ENCODE results near the gene ITPR1.

ITPR1 gene

DNA sequence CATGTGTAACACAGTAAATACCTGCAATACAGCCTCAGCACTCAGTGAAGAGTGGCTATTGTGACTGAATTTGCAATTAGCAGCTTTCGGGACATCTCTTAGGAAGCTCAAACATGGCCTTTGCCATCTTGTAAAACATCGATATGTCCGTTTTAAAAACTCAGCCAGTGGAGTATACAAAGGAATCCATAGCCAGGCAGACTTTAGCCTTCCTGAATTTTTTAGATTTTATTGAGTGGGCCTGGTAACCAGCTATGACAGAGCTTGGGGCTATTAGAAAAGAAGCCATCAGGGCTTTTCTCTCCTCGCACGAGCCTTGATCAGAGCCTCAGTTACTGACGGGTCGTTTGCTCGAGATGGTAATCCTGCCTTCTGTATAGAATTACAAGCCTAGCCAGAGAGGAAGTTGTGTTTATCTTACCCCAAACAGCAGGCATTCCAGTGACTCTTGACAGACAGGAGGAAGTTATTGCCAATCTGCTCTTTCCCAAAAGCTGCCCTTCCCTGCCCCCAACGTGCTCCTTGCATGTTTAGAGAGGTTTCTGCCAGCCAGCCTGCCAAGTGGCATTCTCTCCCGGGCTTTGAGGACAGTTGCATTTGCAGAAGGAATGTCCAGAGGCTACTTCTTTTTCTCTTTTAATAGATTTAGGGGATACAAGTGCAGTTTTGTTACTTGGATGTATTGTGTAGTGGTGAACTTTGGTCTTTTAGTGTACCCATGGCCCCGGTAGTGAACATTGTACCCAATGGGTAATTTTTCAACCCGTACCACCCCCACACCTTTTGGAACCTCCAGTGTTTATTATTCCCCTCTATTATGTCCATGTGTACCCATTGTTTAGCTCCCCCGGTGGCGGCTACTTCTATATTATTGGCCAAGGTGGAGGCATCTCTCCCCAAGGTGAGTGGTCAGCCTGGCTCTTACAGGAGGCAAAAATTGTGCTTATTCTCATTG lies 40.6 kb downstream of the ITPR1 start:
- DNase-seq (ENCODE audit: low spot score) = no peak

DNA sequence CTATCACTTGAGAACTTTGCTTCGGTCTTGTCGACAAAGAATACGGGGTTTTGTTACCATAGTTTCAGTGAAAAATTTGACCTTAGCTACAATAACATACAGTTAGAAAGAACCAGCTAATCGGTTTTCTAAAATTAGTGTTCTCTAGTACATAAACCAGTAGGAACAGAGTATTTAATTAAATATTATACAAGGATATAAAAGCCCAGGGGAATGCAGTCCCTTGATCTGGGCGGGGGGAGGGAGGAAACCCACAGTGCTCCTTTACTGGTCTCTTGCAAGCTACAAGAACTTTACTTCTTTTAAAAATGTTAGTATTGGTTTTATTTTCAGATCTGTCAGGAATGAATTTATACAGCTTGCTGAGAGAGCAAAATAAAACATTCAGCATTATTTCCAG lies 41.8 kb downstream of the ITPR1 start:
- DNase-seq (ENCODE audit: low spot score) = no peak

DNA sequence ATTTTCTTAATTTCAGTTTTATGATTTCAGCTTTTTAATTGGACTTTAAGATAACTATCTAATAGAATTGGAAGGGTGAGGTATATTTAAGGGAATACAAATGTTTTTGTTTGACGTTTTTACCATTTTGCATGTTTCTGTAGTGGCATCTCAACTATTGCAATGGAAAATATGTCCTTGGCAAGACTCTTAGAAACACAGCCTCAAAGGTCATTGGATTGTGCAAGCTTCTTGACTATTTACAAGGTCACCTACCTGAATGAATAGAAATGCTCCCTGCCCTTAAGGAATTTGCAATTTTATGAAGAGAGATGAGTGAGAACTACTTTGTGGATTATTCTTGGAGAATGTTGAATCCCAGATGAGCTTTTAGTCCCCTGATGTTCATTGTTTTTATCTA lies 43.1 kb downstream of the ITPR1 start:
- no peak for DNase-seq (ENCODE audit: low spot score)

DNA sequence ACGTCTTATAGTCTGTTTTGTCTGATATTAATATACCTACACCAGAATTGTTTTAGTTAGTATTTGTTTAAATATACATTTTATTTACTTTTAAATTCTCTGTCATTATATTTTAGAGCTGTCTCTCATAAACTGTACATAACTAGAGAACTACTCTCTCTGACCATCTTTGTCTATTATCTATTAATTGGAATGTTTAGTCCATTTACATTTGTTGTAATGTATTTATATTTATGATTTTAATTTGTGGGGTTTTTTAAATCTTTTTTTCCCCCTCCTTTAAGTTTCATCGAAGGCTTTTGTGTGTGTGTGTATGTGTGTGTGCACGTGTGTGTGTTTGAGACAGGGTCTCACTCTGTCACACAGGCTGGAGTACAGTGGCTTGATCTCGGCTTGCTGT lies 47.1 kb downstream of the ITPR1 start:
- no peak for DNase-seq (ENCODE audit: low spot score)

DNA sequence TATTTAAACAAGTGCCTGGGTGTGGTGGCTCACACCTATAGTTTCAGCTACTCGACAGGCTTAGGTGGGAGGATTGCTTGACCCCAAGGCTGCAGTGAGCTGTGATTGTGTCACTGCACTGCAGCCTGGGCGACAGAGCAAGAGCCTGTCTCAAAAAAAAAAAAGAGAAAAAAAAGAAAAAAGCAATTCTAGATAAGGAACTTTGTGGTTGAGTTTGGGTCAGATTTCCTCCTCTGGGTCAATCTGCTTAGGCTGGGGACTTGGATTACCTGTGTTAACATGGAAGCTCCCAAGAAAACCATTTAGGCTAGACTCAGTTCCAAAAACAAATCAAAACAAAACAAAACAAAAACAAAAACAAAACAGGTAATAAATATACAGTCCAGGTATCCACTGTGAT lies 50.0 kb downstream of the ITPR1 start:
- no peak for DNase-seq (ENCODE audit: low spot score)

DNA sequence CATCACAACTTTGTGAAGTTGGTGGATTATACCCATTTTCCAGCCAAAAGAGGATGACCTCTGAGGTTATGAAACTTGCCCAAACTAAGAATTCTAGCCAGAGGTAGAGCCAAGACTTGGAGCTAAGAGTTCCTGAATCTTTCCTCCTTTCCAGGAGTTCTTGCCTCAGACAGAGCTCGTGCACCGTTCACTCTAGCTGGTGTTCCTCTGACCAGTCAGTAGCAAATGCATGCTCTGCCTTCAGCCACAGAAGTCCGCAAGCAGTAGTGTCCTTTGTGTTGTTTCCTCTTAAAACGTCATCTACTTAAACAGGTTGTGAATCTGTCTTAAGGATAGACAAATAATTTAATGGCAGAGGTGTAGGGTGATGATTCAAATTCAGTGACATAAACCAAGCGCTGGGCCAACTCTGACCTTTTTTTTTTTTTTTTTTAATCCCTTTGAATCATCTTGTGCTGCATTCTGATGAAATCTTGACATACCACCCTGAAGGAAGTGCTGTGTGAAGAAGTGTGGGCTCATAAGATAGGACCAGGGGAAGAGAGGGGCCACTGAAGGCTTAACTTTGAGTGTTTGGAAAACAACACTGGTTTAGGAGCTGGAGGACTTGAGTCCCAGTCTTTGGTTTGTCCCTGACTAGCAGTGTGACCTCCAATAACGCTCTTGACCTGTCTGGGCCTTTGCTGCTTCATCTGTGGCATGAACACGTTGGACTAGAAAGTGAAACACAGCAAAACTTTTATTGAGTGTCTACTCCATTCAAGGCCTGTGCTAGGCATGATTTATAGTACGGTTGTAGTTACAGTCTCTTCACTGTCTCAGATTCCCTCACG lies 53.4 kb downstream of the ITPR1 start:
- no peak for DNase-seq (ENCODE audit: low spot score)

DNA sequence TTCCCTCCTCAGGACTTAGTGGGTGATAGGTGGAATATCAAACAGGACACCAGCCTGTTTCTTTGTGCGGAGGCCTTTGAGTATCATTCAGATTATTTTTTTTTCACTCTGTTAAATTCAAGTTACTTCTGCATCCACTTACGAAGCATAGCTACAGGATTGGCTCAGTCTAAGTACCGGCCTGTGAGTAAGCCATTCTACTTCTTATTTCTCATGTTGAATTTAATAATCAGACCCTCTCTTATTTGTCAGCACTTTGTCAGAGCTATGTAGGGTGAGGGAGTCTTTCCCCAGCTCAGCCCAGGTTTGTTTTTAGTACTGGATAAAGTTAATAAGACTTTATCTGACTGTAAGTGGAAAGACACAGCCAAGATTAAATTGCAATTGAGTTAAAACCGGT lies 54.7 kb downstream of the ITPR1 start:
- no peak for DNase-seq (ENCODE audit: low spot score)

DNA sequence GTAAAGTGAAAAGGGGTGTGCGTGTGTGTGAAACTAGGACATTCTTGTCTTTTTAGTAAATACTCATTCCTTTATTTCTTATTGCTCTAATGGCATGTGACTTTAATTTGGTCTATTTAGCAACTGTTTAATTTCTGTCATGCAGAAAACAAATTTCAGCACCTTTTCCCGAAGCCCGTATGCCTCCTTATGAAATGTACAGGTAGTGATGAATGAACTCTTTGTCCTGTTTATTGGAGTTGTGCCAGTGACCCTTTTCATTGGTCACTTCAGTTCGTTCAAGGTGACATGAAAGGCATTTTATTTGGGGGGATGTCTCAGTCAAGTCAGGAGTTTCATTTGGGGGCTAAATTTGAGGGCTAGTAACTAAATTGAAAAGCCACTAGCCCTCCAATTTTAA lies 55.2 kb downstream of the ITPR1 start:
- no peak for DNase-seq (ENCODE audit: low spot score)

DNA sequence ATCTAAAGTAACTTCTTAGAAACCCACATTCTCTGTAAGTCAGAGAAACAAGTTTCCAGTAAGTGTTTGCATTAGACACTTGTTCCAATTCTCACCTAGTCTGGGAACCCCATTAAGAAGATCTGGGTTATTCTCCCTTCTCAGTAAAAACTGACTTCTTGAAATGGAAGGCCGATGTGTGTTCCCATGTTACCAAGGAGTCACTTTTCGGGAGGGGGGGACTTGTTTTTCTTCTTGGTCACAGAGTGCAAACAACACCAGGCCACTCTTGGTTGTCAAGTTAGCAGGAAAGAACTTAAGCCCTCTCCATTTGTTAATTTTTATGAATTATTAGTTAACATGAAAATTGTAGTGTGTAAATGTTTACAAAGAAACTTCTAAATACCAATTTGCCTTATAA lies 55.6 kb downstream of the ITPR1 start:
- DNase-seq (ENCODE audit: low spot score) = no peak

DNA sequence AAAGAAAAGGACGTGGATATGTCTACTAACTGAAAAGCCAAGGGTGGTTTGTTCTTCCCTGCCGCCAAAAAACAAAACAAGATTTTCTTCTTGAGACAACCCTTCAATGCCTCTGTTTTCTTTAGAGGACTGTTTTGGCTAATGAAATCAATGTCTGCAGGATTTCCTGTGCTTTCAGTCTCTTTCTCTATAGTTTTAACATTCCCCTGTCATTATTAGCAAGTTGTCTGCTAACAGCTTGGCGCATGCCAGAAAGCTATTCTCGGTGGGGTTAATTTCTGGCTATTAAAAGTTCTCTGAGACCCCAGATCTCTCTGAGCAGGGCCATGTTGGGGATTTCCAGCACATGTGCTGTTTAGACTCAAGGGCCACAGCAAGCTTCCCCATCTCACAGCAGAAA lies 56.7 kb downstream of the ITPR1 start:
- no peak for DNase-seq (ENCODE audit: low spot score)

DNA sequence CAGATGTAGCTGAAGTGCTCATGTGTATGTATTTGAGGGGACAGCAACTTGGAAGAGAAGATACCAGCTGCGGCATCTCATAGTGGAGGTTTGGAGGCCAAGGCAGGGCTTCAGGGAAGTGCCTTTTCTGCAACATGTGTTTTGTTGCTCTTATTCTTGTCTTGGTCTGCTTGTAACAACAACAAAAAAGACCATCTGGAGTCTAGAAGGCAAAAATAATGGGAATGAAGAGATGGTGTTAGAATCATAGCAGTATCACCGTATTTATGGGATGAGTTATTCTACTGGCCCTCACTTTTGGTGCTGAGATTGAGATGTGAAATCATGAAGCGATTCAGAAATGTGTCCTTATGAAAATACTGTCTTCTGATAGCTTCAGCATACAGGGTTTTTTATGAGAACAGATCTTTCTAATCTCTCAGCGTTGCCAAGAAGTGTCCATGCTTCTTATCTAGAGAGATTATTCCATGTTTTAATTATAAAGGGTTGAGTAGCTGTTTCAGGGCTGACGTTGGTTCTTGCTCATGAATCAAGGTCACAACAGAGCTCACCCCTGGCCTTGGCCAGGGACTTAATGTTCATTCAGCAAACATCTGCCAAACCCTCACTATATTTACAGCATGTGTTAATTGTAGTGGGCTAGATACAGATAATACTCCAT lies 58.0 kb downstream of the ITPR1 start:
- DNase-seq (ENCODE audit: low spot score) = no peak

DNA sequence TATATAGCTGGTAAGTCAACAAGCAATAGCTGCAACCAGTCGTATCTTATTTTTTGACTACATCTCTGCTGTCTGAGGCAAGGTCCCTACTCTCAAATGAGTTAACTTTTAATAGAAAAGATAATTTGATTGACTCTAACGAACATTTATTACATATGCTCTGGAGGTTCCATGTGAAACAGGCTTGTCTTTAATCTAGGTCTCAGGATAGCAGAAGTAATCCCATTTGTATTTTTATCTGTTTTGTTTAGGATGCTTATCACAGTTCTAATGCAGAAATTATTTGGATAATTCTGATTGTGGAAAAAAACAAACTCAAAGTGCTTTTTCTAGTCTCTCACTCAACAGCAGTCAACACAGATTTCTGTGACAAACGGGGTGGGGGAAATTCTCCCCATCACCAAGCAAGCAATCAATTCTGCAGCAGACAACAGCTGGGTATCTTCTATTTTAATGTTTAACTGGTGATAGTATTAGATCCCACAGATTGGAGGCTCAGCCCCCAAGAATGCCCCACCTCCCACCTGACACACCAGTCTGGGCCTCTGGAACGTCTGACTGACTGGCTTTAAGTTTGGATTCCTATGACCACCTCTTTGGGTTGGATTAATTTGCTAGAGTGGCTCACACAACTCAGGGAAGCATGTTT lies 58.8 kb downstream of the ITPR1 start:
- DNase-seq (ENCODE audit: low spot score) = no peak

DNA sequence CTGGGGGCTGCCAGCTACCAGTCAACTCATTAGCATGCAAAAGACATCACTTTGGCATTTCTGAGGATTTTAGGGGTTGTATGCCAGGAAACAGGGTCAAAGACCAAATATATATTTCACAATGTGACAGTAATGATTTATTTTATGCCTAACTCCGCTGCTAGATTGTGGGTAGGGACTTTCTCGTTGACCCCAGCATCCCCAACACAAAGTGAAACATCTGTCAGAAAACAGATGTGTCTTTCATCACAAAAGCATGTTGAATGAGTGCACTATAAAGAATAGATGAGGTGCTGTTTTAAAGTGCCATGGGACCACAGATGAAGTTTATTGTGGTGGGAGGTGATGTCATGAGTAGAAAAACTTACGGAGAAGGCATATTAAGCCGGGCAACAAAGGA lies 59.7 kb downstream of the ITPR1 start:
- DNase-seq (ENCODE audit: low spot score) = no peak

DNA sequence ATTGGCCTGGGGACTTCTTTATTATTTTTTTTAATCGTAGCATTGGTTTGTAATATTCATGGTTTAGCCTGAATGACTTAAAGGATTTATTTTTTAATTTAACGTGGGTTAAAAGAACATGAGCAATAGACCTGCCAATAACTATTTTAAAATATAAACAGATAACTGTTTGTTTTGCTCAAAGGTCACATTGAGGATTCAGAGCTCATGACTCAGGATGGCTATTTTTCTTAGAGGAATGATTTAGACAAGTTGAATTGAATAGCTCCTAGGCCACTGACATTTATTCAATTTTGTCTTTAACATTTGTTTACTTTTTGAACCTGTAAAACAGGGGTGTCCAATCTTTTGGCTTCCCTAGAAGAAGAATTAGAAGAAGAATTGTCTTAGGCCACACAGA lies 68.5 kb downstream of the ITPR1 start:
- peak; percentile 69 for DNase-seq (ENCODE audit: low spot score)

DNA sequence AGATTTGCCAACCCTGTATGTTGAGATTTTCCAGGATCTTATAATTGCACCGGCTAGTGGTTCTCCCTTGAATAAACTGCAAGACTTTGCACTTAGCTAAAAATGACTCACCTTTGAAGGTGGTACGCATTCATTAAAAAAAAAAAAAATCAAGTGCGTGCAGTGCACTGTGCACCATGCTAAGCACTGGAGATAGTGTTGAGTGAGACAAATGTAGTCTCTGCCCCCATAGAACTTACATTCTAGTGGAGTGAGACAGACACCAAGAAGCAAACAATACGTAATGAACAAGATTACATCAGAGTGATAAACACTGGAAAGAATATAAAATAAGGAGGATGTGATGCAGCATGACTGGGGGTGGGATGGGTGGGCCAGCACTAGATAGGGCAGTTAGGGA lies 69.4 kb downstream of the ITPR1 start:
- DNase-seq (ENCODE audit: low spot score) = no peak

DNA sequence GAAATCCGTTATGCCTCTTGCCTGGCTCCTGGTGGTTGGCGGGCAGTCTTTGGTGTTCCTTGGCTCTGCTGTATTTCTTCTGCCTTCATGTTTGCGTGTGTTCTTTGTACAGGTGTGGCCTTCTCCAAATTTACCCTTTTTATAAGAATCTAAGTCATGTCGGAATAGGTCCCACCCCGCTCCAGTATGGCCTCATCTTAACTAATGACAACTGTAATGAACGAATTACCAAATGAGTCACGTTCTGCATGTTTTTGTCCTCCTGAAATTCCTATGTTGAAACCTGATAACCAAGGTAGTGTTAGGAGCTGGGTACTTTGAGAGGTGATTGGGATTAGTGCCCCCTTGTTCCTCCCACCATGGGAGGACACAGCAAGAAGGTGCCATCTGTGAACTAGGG lies 71.1 kb downstream of the ITPR1 start:
- no peak for DNase-seq (ENCODE audit: low spot score)

DNA sequence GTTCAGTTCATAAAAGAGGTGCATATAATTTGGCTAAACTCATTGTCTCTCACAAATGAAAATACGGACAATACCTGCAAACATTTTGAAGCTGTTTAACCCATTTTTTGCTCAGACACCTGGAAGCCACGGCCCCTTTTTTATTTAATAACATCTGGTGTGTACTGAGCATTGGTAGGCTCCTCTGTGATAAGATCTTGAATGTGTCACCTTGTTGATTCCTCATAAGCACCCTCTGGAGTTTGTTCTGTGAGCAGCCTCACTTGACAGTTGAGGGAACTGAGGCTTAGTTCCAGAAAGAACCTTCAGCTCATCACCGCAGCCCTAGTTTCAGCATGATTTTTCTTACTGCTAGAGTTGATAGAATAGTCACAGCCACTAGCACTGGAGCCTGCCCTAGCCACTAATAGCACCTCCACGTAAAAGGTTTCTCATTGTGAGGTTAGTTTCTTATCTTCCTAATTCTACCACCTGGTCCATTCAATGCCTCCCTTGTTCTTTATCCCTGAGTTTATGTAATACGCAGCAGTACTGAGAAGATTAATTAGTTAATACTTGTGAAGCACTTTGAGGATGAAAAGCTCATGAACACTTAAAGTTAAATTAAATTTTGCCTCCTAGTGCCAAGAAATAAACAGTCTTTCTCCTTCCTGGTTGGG lies 71.9 kb downstream of the ITPR1 start:
- no peak for DNase-seq (ENCODE audit: low spot score)

DNA sequence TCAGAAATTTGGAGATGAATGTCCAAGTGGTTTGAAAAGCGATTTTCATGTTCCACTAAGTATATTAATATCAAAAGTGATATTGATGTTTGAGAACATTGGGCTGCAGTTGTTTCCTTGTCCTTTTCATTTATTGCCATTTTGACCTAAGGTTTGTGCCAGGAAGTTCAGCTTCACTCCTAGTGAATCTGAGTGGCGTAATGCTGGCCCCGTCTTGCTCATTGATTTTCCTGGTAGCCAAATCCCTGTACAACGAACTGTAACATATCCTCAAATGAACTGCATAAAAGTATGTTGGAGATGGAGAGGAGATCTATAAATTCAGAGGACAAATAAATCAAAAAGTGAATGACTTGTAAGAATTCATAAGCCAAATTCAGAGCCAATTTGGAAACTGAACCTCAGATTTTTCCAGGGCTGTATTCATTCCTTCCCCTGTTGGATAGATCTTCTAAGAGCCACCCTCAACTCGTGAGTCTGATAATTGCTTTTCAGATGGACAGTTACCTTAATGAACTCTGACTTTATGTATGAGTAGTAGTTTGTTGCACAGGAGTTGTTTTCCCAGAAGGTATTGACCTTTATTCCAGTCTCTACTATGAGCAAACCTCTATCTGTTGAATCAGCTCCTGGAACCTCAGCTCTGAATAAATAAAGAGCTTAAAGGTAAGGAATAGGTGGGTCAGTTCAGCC lies 72.8 kb downstream of the ITPR1 start:
- DNase-seq (ENCODE audit: low spot score) = no peak

DNA sequence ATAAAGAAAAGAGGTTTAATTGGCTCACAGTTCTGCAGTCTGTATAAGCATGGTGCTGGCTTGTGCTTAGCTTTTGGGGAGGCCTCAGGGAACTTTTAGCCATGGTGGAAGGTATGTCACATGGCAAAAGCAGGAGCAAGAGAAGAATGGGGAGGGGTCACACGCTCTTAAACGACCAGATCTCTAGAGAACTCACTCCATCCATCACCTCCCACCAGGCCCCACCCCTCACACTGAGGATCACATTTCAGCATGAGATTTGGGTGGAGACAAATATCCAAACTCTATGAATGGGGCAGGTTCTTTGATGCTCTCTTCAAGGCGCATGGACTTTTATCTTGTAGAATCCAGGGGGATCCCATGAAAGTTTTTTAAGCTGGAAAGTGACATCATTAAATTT lies 75.7 kb downstream of the ITPR1 start:
- no peak for DNase-seq (ENCODE audit: low spot score)

DNA sequence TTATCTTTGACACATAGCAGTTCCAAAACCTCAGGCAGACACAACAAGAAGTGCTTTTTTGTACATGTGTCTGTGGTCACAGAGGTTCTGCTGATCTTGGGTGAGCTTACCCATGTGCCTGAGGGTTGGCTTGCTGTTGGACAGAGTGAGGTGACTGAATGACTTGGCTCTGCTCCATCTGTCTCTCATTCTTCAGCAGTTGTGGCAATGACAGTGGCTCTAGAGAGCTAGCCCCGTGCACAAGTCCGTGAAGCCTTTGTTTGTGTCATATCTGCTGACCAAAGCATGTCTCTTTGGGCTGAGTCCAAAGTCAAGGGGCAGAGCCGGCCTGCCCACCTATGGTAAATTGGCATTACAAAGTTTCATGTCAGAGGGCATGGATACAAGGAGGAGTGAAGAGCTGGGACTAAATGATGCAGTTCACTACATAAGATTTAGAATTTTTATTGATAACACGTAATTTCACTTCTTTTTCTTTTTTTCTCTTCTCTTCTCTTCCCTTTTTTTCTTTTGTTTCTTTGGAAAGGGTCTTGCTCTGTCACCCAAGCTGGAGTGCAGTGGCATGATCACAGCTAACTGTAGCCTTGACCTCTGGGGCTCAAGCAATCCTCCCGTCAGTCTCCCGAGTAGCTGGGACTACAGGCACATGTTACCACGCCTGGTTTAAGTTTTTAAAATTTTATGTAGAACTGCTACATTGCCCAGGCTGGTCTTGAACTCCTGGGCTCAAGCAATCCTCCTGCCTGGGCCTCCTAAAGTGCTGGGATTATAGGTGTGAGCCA lies 77.9 kb downstream of the ITPR1 start:
- DNase-seq (ENCODE audit: low spot score) = no peak

All from COLO829 (cell line).